NCI-H187 (cell line): ENCODE measurements around the gene CEACAM3.
"Not testable (repeated sequence)": the region's sequence is repeated elsewhere in the genome, so short reads cannot be mapped to it uniquely, and the experiment has no call there.

Experiments
- DNase-seq, 2 experiments: peaks; one replicate each; lab custom pipeline; 2025; lab: John Stamatoyannopoulos, UW

The CEACAM3 gene

GRCh38 chr19:41796362-41796761, at the start of gene CEACAM3:
Gene CEACAM3, plus strand, starts transcription at chr19:41796587. Its CDS starts 91 bp downstream, at chr19:41796678.
- DNase-seq = no peak

GRCh38 chr19:41746593-41747227, 49.7 kb upstream of the CEACAM3 start:
- peak; percentile 70 to 86 for DNase-seq

GRCh38 chr19:41748012-41748411, 48.4 kb upstream of the CEACAM3 start:
- DNase-seq = no peak

- DNase-seq = not testable (repeated sequence)
Observed at GRCh38 chr19:41750248-41751134, 45.9 kb upstream of the CEACAM3 start.

- peak; percentile 59 to 82 for DNase-seq
Observed at GRCh38 chr19:41753159-41753558, 43.2 kb upstream of the CEACAM3 start.

- peak; percentile 46 to 55 for DNase-seq
Observed at GRCh38 chr19:41753936-41754529, 42.4 kb upstream of the CEACAM3 start.

- DNase-seq = no peak
Observed at GRCh38 chr19:41755328-41755913, 41.0 kb upstream of the CEACAM3 start, which contains the start of gene CEACAM6. Gene CEACAM6, plus strand, starts transcription at chr19:41755530. Its CDS starts 109 bp downstream, at chr19:41755639.

- DNase-seq = no peak
Observed at GRCh38 chr19:41758846-41759245, 37.5 kb upstream of the CEACAM3 start.

GRCh38 chr19:41767115-41767514, 29.3 kb upstream of the CEACAM3 start:
- DNase-seq = no peak

- DNase-seq = not testable (repeated sequence)
Observed at GRCh38 chr19:41768105-41768504, 28.3 kb upstream of the CEACAM3 start.

GRCh38 chr19:41769608-41770007, 26.8 kb upstream of the CEACAM3 start:
- DNase-seq = no peak

- DNase-seq = no peak
Observed at GRCh38 chr19:41771410-41771809, 25.0 kb upstream of the CEACAM3 start.

- DNase-seq = peak; percentile 94 to 97
Observed at GRCh38 chr19:41774515-41774980, 21.8 kb upstream of the CEACAM3 start.

GRCh38 chr19:41776700-41777099, 19.7 kb upstream of the CEACAM3 start:
- DNase-seq = no peak

- DNase-seq = no peak
Observed at GRCh38 chr19:41783612-41784011, 12.8 kb upstream of the CEACAM3 start.

- DNase-seq = no peak
Observed at GRCh38 chr19:41784312-41784711, 12.1 kb upstream of the CEACAM3 start.

GRCh38 chr19:41784743-41785142, 11.6 kb upstream of the CEACAM3 start:
- no peak for DNase-seq

- DNase-seq = peak; percentile 91 to 95
Observed at GRCh38 chr19:41785653-41786052, 10.7 kb upstream of the CEACAM3 start.

GRCh38 chr19:41787055-41787454, 9.3 kb upstream of the CEACAM3 start:
- DNase-seq = peak in 1 of 2 experiments; percentile 81

GRCh38 chr19:41788518-41788917, 7.9 kb upstream of the CEACAM3 start:
- not testable (repeated sequence) for DNase-seq

GRCh38 chr19:41789053-41789452, 7.3 kb upstream of the CEACAM3 start:
- not testable (repeated sequence) for DNase-seq
